IMR-90 (cell line): ENCODE results near the gene SLC6A3.

ENCODE experiments used
- CEBPB ChIP-seq: IDR thresholded peaks from 2 replicates; pipeline ENCODE4 v1.6.1; 2012; ENCODE audit warnings: low read depth, low read length, improper control_type of control experiment
- CHD1 ChIP-seq: IDR thresholded peaks from 2 replicates; pipeline ENCODE4 v1.6.1; 2012; ENCODE audit warnings: low read depth, low read length, improper control_type of control experiment
- CTCF ChIP-seq: conservative IDR thresholded peaks from 2 replicates; pipeline ENCODE4 v1.5.1; 2012; ENCODE audit warnings: mild to moderate bottlenecking, low read depth, low read length, improper control_type of control experiment
- ELK1 ChIP-seq: fragments of 150-350 bp; IDR thresholded peaks from 2 replicates; pipeline ENCODE4 v1.6.1; 2016; ENCODE audit warnings: low read depth, mild to moderate bottlenecking, low read length, moderate library complexity, borderline replicate concordance
- FOS ChIP-seq: fragments of 150-350 bp; IDR thresholded peaks from 2 replicates; pipeline ENCODE4 v1.6.1; 2016; ENCODE audit warnings: low read depth, low read length
- MAFK ChIP-seq: IDR thresholded peaks from 2 replicates; pipeline ENCODE4 v1.6.1; 2012; ENCODE audit warnings: low read depth, low read length, improper control_type of control experiment
- MAZ ChIP-seq: IDR thresholded peaks from 2 replicates; pipeline ENCODE4 v1.6.1; 2012; ENCODE audit warnings: low read depth, mild to moderate bottlenecking, low read length, improper control_type of control experiment, moderate library complexity, borderline replicate concordance
- MXI1 ChIP-seq: IDR thresholded peaks from 2 replicates; pipeline ENCODE4 v1.6.1; 2012; ENCODE audit warnings: low read depth, mild to moderate bottlenecking, low read length, moderate library complexity, borderline replicate concordance
- POLR2A ChIP-seq: IDR thresholded peaks from 2 replicates; pipeline ENCODE4 v1.6.1; 2012; ENCODE audit warnings: mild to moderate bottlenecking, low read depth, low read length
- RAD21 ChIP-seq: IDR thresholded peaks from 2 replicates; pipeline ENCODE4 v1.6.1; 2012; ENCODE audit warnings: low read length, improper control_type of control experiment
- RCOR1 ChIP-seq: IDR thresholded peaks from 2 replicates; pipeline ENCODE4 v1.6.1; 2012; ENCODE audit warnings: mild to moderate bottlenecking, low read length, improper control_type of control experiment; ENCODE audit not compliant: insufficient replicate concordance
- RFX5 ChIP-seq: IDR thresholded peaks from 2 replicates; pipeline ENCODE4 v1.8.0; 2012; ENCODE audit warnings: low read depth, mild to moderate bottlenecking, low read length, moderate library complexity
- SMC3 ChIP-seq: fragments of 150-350 bp; IDR thresholded peaks from 2 replicates; pipeline ENCODE4 v1.6.1; 2016; ENCODE audit warnings: low read depth, mild to moderate bottlenecking, antibody characterized with exemption, low read length, moderate library complexity
- USF2 ChIP-seq: fragments of 150-350 bp; IDR thresholded peaks from 2 replicates; pipeline ENCODE4 v1.6.1; 2017; ENCODE audit warnings: mild to moderate bottlenecking, antibody characterized with exemption, low read length, low read depth

GRCh38 chr5:1394881-1395860 lies 50.1 kb downstream of the SLC6A3 start:
- TF ChIP-seq POLR2A (no peak), CTCF (no peak), CEBPB (no peak), RFX5 (no peak), FOS (no peak), RCOR1 (no peak), RAD21 (no peak), SMC3 (no peak), MXI1 (no peak), ELK1 (no peak), USF2 (no peak), MAZ (no peak), MAFK (no peak), CHD1 (no peak)
